Stimulated activated CD4-positive, alpha-beta T cell treated with anti-CD3 and anti-CD28 coated beads, Interleukin-4, amount 100 ng/mL, for 1 hour (primary cell): ENCODE measurements around the gene TMSB15C.

ENCODE experiments used
- DNase-seq: peaks from one replicate; pipeline ENCODE4 v3.0.0-alpha.2; 2020

The TMSB15C gene

DNA sequence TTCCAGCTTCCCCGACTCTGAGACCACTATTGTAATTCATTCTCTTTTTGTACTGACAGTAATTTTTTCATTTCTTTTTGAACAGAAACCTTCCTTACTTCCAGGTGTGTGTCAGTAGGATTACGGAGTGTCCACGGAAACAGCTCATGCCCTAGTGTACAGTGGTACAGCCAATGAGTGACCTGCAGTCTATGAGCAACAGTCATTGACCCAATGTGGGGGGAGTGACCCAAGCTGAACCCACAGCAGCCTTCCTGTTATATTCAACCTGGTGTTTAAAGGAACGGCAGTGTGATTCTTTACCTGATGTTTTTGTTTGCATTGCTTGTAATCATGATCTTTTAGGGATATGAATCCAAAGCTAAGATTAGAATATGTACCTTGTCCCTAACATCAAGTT lies 35.0 kb downstream of the TMSB15C start:
- DNase-seq = no peak

DNA sequence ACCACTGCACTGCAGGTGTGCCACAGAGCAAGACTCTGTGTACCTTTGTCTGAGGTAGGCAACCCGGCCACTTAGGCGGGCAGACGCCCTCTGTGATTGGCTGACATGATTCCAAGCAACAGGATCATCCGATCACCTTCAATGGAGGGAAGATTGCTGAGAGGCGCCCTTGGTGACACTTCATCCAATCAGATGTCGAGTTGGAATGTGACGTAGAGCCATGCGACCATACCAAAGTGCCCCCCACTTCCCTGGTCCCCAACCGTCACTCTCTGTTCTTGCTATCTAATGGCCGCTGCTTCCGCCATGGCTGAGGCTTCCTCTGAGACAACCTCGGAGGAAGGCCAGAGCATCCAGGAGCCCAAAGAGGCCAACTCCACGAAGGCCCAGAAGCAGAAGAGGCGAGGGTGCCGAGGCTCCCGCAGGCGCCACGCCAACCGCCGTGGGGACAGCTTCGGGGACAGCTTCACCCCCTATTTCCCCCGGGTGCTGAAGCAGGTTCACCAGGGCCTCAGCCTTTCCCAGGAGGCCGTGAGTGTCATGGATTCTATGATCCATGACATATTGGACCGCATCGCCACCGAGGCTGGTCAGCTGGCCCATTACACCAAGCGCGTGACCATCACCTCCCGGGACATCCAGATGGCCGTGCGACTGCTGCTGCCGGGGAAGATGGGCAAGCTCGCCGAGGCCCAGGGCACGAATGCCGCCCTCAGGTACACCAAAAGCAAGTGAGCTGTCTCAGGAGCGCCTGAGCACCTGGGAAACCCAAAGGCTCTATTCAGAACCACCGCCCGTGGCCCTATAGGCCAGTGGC lies 36.1 kb downstream of the TMSB15C start, which contains the start of gene H2BW2:
Gene H2BW2, plus strand, starts transcription at position 268 of the 817 bp plus-strand sequence. Its CDS starts 39 bp downstream, at position 307.
- no peak for DNase-seq
